ENCODE measurements around the gene GDPD3.

DNA sequence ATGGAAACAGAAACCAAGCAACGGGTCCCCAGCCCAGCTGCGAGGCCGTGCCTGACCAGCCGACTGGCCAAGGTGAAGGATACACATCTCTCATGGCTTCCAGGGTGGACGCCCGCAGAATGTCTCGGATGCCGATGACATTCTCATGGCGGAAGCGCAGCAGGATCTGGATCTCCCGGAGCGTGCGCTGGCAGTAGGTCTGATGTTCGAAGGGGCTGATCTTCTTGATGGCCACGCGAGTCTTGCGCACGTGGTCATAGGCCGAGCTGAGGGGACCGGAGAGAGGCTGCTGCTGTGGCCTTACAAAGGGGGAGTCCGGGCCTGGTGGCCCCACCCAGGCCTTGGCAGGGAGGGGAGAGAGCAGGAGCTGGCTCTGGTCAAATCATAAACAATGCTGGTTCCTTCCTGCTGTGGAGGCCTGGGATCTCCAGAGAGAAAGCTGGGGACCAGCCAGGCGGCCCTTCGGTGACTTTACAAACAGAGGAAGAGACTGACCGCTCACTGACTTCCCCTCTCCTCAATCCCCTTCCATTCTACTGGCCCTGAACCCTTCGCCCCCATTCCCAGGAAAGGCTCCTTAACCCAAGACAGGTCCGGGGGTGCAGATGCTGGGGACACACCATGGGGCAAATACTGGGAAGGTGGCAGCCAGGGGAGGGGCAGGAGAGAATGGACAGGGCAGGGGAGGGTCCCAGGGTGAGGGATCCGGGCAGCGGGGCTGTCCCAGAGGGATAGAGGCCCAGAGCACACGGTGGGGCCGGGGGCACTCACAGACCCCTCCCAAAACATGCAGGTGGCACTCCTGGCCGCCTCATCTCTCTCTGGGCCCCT, 8.6 kb upstream of the GDPD3 start:
- TF ChIP-seq POLR2A (IDR thresholded peaks at IDR 0.05) = no peak
- peak in 1 of 3 donors; percentile 12 for TF ChIP-seq POLR2AphosphoS5 (IDR thresholded peaks at IDR 0.05)
- TF ChIP-seq, protein P1, sequence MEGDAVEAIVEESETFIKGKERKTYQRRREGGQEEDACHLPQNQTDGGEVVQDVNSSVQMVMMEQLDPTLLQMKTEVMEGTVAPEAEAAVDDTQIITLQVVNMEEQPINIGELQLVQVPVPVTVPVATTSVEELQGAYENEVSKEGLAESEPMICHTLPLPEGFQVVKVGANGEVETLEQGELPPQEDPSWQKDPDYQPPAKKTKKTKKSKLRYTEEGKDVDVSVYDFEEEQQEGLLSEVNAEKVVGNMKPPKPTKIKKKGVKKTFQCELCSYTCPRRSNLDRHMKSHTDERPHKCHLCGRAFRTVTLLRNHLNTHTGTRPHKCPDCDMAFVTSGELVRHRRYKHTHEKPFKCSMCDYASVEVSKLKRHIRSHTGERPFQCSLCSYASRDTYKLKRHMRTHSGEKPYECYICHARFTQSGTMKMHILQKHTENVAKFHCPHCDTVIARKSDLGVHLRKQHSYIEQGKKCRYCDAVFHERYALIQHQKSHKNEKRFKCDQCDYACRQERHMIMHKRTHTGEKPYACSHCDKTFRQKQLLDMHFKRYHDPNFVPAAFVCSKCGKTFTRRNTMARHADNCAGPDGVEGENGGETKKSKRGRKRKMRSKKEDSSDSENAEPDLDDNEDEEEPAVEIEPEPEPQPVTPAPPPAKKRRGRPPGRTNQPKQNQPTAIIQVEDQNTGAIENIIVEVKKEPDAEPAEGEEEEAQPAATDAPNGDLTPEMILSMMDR (IDR thresholded peaks at IDR 0.05) = no peak

Data from breast epithelium (tissue), 3 donors.